ENCODE results near the gene SLC25A18.
"Not testable (repeated sequence)": the region's sequence is repeated elsewhere in the genome, so short reads cannot be mapped to it uniquely, and the experiment has no call there.

Gene SLC25A18

DNA sequence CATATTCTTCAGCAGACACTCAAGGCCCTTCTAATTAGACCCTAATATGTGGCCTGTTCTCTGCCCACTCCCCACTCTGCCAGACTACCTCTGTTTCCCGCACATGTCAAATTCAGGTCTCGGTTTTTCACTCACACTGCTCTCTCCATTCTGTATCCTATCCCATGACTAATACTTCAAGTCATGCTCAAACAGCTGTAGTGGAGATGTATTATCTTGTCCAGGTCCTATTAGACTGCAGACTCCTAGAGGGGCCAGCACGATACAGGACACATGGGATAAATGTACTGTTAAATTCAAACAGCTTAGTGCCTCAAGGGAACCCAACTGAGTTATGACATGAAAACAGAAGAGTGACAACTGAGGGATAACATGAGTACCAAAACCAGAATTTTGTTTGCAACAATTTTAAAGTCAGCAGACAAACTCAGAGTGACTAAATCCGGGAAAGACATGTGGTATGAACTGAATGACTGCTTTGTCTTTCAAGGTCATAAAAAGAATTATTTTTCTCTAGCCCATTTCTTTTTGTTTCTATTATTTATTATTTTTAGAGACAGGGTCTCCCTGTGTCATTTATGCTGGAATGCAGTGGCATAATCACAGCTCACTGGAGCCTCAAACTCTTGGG is 44.7 kb downstream of the SLC25A18 start:
- DNase-seq (ENCODE audit: low read depth), result no peak

- DNase-seq (ENCODE audit: low read depth), result no peak
Measured at GRCh38 chr22:17612057-17612456, 48.8 kb downstream of the SLC25A18 start.

- no peak for DNase-seq (ENCODE audit: low read depth)
Measured at GRCh38 chr22:17613280-17613679, 50.0 kb downstream of the SLC25A18 start.

GRCh38 chr22:17627961-17628405 is 64.7 kb downstream of the SLC25A18 start:
- DNase-seq (ENCODE audit: low read depth), result no peak

DNA sequence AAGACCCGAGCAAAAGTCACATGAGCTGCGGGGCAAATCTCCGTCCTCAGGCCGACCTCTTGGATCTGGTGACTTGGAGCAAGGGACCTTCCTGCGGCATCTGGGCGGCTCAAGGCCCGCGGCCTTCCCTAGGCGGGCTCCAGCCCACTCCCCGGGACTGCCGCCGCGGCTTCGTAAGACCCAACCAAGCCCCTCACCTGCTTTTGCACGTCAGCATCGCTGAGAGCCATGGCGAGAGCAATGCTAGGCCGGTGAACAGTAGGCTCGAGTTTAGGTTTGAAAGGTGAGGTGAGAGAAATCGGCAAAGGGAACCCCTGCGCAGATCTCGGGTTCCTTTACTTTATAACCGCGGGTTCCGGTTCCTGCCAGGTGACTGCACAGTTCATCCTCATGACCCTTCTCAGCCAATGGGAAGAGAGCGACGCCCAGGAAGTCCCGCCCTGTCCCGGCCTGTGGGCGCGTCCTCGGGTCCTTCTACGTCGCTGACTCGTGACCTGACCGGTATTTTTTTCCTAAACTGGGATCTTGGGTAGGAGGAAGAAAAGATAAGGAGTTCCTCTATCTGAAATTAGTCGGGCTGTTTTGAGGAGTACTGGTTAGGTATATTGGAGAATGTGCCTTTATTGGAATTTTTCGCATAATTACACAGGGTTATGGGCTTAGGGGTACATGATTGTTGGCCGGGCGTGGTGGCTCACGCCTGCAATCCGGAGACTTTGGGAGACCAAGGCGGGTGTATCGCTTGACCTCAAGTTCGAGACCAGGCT is 65.3 kb downstream of the SLC25A18 start, which contains the start of gene ATP6V1E1:
ATP6V1E1 (minus strand) TSS at position 344 of the 767 bp plus-strand sequence; CDS start at position 230, 114 bp downstream.
- DNase-seq (ENCODE audit: low read depth), result peak; percentile 85

DNA sequence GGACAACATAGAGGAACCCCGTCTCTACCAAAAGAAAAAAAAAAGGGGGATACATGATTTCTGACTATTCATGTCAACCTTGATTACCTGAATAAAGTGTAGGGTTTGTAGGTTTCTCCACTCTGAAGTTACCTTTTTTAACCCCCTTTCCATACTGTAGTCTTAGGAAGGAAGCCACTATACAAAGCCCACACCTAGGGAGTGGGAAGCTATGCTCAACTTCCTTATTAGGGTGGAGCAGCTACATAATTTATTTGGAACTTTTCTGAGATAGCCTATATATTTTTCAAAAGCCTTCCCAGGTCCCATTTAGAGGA is 65.8 kb downstream of the SLC25A18 start:
- no peak for DNase-seq (ENCODE audit: low read depth)

- DNase-seq (ENCODE audit: low read depth), result no peak
Measured at GRCh38 chr22:17629641-17630040, 66.3 kb downstream of the SLC25A18 start.

GRCh38 chr22:17631076-17631565 is 67.8 kb downstream of the SLC25A18 start:
- no peak for DNase-seq (ENCODE audit: low read depth)

DNA sequence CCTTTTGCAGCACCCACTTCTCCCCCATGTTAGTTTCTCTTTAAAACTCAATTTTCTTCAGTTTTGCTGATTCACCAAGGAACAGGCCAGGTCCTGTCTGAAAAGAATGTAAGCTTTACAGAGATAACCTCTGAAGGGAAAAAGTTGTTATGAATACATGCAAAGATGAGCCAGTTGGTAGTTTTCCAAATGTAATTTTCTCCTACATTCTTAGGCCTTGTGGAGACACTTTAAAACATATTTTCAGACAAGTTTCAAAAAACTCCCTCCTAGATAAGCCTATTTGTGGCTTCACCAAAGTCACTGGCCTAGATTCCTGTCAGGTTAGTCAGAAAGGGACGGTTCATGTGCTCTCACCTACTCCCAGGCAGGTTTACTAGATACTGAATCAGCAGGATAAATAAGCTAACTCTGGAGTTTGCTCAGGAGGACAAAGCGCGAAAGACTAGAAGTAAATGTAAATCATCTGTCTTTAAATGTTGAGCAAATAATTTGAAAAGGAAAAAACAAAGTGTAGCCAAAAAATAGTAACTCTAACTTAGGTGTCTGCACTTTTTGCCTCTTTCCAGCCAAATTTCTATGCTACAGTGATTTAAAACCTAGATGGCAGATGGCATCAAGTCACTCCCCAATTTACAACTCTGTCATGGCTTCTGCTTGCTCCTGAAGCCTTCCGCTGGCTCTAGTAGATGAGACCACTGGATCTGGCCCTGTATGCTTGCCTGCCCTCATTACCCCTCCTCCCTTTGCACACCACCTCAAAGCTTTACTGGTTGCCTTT is 70.1 kb downstream of the SLC25A18 start:
- DNase-seq (ENCODE audit: low read depth), result peak; percentile 68

DNA sequence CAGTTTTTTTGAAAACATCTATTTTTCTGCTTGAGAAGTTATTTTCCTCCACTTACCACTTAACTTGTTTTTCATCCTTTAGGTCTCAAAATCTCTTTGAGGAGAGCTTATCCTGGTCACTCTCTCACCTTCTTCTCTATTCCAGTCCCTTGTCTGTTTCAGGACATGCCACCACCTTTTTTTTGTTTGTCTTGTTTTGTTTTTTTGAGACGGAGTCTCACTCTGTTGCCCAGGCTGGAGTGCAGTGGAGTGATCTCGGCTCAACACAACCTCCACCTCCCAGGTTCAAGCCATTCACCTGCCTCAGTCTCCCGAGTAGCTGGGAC is 70.7 kb downstream of the SLC25A18 start:
- DNase-seq (ENCODE audit: low read depth), result no peak

GRCh38 chr22:17634696-17635095 is 71.4 kb downstream of the SLC25A18 start:
- no peak for DNase-seq (ENCODE audit: low read depth)

- not testable (repeated sequence) for DNase-seq (ENCODE audit: low read depth)
Measured at GRCh38 chr22:17636850-17637249, 73.6 kb downstream of the SLC25A18 start.

DNA sequence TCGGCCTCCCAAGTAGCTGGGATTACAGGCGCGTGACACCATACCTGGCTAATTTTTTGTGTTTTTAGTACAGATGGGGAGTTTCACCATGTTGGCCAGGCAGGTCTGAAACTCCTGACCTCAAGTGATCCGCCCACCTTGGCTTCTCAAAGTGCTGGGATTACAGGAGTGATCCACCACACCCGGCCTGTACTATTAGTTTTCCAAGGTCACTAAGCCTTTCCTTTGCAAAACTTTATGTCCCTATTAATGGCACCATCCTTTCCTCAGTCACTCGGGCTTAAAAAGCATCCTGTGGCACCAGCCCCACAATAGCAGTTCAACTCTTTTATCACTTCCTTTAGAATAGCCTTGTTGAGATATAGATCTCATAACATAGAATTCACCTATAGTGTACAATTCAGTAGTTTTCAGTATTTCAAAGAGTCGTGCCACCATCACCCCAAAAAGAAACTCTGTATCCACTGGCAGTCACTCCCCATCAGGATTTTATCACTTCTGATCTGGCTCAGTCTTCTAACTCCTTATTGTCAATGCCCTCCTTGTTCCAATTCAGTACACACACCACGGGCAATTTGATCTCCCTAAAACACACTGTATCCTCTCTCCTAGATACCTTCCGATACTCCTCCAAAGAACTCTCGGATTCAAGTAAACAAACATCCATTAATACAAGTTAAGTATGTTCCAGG is 74.3 kb downstream of the SLC25A18 start:
- DNase-seq (ENCODE audit: low read depth), result no peak

DNA sequence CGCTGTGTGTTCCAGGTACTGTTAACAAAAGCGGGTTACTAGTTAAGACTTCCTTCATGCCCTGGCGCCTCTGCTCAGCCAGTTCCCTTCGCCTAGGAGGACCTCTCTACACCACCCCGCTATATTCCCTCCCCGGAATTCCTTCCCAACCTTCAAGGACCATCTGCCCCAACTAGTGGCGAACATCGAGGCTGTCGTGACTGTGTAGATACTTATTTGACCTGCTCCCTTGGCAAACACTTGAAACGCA is 74.8 kb downstream of the SLC25A18 start:
- DNase-seq (ENCODE audit: low read depth), result peak; percentile 32

DNA sequence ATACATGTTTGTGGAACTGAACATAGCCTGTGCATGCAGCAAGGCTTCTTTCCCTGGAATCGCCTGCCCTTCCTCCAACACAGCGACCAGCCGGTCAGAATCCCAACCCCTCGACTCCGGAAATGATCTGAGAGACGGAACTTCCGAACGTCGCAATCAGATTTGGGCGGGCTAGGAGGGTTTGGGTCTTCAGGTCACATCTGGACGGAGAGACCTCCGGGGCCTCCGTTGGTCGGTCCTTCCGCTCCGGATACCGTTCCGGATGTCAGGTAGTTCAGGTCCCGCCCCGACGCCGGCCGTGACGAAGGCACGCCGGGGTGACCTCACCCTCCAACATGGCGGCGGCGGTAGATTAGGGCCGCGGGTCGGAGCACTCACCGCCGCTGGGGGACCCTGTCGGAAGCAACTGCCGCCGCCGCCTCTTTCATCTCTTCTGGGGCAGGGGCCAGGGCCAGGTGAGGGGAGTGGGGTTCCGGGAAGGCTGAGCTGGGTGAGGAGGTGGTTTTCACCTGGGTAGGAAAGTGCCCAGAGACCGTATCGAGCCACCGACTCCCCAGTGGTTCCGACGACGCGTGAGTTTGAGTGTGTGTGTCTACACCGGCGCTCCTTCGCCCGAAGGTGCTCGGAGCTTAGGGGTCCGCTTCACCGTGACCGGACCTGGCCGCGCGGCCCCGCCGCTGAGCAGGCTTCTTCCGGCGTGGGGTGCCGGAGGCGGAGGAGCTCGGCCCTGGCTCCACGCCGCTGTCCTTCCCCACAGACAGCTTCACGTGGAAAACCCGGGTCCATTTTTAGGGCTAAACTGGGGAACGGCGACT is 75.3 kb downstream of the SLC25A18 start, which contains the start of gene BCL2L13:
BCL2L13 (plus strand) TSS at position 326 of the 815 bp plus-strand sequence. CDS start 16,955 bp downstream, outside the sequence.
- DNase-seq (ENCODE audit: low read depth), result peak; percentile 42

DNA sequence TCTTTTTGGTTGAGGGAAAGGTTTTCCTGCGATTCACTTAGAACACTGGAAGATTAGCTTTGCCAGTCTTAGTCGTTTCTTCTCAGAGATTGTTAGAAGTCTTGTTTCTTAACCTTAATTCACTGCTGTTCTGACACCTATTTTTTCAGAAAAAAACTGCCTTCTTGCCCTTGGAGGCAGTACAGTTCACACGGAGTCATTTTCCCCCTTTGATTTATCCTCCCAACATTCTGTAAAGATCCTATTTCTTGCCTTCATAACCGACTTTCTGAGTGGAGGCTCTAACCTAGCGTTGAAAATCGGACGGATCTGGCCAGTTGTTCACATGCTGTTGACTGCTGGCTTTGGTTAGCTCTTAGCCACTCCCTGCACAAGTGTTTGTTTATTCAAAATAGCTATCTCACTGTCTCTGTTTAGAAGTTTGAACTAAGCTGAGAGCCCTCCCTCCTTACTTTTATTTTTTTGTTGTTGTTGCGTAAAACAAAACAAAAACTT is 76.0 kb downstream of the SLC25A18 start:
- no peak for DNase-seq (ENCODE audit: low read depth)
